Measurements from ENCODE around the gene ZNF805. TPM values are rescaled to one million over a fixed set of nuclear protein-coding genes. Genes with fewer than 3 reads are reported as not detected.

Gene ZNF805
- total and polyA plus RNA-seq, 7 donors: under 0.01 to 21.6 (median 11.8) TPM

DNA sequence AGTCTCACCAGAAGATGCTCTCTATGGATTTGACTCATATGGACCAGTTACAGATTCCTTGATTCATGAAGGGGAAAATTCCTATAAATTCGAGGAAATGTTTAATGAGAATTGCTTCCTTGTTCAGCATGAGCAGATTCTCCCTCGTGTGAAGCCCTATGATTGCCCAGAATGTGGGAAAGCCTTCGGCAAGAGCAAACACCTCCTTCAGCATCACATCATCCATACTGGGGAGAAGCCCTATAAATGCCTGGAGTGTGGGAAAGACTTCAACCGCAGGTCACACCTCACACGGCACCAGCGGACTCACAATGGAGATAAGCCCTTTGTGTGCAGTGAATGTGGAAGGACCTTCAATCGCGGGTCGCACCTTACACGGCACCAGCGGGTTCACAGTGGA, 50.5 kb downstream of the ZNF805 start:
- no peak overlapping the region for H3K4me3 ChIP-seq
- H3K4me1 ChIP-seq: no peaks in the 10 kb centered on the region
- intact Hi-C loops (cut with DNase I): no loop called here
- peaks cover 53 to 99% (median 78%) of the 10 kb centered on the region in 4 donors for H3K36me3 ChIP-seq
- H3K27me3 ChIP-seq: no peaks in the 10 kb centered on the region
- H3K27ac ChIP-seq: no peak overlapping the region
- no peak for DNase-seq
- TF ChIP-seq POLR2AphosphoS5 (IDR thresholded peaks at IDR 0.05) (no peak), EP300 (IDR thresholded peaks at IDR 0.05) (no peak), POLR2A (IDR thresholded peaks at IDR 0.05) (no peak)
- TF ChIP-seq, protein P1, sequence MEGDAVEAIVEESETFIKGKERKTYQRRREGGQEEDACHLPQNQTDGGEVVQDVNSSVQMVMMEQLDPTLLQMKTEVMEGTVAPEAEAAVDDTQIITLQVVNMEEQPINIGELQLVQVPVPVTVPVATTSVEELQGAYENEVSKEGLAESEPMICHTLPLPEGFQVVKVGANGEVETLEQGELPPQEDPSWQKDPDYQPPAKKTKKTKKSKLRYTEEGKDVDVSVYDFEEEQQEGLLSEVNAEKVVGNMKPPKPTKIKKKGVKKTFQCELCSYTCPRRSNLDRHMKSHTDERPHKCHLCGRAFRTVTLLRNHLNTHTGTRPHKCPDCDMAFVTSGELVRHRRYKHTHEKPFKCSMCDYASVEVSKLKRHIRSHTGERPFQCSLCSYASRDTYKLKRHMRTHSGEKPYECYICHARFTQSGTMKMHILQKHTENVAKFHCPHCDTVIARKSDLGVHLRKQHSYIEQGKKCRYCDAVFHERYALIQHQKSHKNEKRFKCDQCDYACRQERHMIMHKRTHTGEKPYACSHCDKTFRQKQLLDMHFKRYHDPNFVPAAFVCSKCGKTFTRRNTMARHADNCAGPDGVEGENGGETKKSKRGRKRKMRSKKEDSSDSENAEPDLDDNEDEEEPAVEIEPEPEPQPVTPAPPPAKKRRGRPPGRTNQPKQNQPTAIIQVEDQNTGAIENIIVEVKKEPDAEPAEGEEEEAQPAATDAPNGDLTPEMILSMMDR (IDR thresholded peaks at IDR 0.05): no peak
- peaks cover 0 to 21% (median 11%) of the 10 kb centered on the region in 4 donors for H3K9me3 ChIP-seq
- 97 to 98% methylated on average over 11 of the region's 11 CpGs for WGBS, 2 donors

- Histone ChIP-seq H3K4me3 (no peak overlapping the region), H3K36me3 (peaks cover 53 to 98% (median 68%) of the 10 kb centered on the region in 4 donors), H3K27ac (no peak overlapping the region), H3K9me3 (peaks cover 0 to 21% (median 11%) of the 10 kb centered on the region in 4 donors), H3K4me1 (no peaks in the 10 kb centered on the region), H3K27me3 (no peaks in the 10 kb centered on the region)
- no peak for TF ChIP-seq POLR2AphosphoS5 (IDR thresholded peaks at IDR 0.05)
- no peak for TF ChIP-seq POLR2A (IDR thresholded peaks at IDR 0.05)
- TF ChIP-seq, protein P1 (IDR thresholded peaks at IDR 0.05): no peak
- no peak for TF ChIP-seq EP300 (IDR thresholded peaks at IDR 0.05)
- intact Hi-C loops (cut with DNase I): no loop called here
- DNase-seq: no peak
- WGBS, 2 donors: 85 to 93% methylated on average over 1 of the region's 1 CpG
Measured at GRCh38 chr19:57292547-57292946, 52.1 kb downstream of the ZNF805 start.

GRCh38 chr19:57293719-57294118, 53.3 kb downstream of the ZNF805 start:
- intact Hi-C loops (cut with DNase I): no loop called here
- Histone ChIP-seq H3K4me3 (no peak overlapping the region), H3K36me3 (peaks cover 45 to 93% (median 56%) of the 10 kb centered on the region in 4 donors), H3K9me3 (peaks cover 0 to 21% (median 11%) of the 10 kb centered on the region in 4 donors), H3K4me1 (no peaks in the 10 kb centered on the region), H3K27ac (no peak overlapping the region), H3K27me3 (no peaks in the 10 kb centered on the region)
- WGBS, 2 donors: 99 to 100% methylated on average over 1 of the region's 1 CpG
- no peak for TF ChIP-seq POLR2A (IDR thresholded peaks at IDR 0.05)
- TF ChIP-seq EP300 (IDR thresholded peaks at IDR 0.05): no peak
- TF ChIP-seq, protein P1 (IDR thresholded peaks at IDR 0.05): no peak
- no peak for TF ChIP-seq POLR2AphosphoS5 (IDR thresholded peaks at IDR 0.05)
- DNase-seq: no peak

- Histone ChIP-seq H3K4me1 (peaks cover 0 to 8% (median 0%) of the 10 kb centered on the region in 4 donors), H3K9me3 (no peaks in the 10 kb centered on the region), H3K36me3 (peaks cover 0 to 64% (median 11%) of the 10 kb centered on the region in 4 donors), H3K27ac (no peak overlapping the region), H3K4me3 (no peak overlapping the region), H3K27me3 (no peaks in the 10 kb centered on the region)
- intact Hi-C loops (cut with DNase I): no loop called here
- WGBS, 2 donors: 92 to 94% methylated on average over 1 of the region's 1 CpG
- TF ChIP-seq POLR2AphosphoS5 (IDR thresholded peaks at IDR 0.05) (no peak), POLR2A (IDR thresholded peaks at IDR 0.05) (no peak), EP300 (IDR thresholded peaks at IDR 0.05) (no peak)
- TF ChIP-seq, protein P1 (IDR thresholded peaks at IDR 0.05): no peak
- no peak for DNase-seq
Measured at GRCh38 chr19:57302020-57302465, 61.6 kb downstream of the ZNF805 start.
